KOPT-K1 (cell line): Measurements from ENCODE around the gene ASXL3.

Source experiments
- H3K27ac ChIP-seq: fragments of 200-600 bp; sonication (generic); 2 replicates; pipeline ENCODE4 v1.5.1; 2016; ENCODE audit warnings: antibody characterized with exemption, mild to moderate bottlenecking, low read depth, low read length; ENCODE audit not compliant: poor library complexity, severe bottlenecking
- H3K36me3 ChIP-seq: fragments of 200-600 bp; sonication (generic); 2 replicates; pipeline ENCODE4 v1.5.1; 2017; ENCODE audit warnings: antibody characterized with exemption, mild to moderate bottlenecking, low read length, moderate library complexity; ENCODE audit not compliant: insufficient read depth
- H3K9me3 ChIP-seq: fragments of 200-600 bp; sonication (generic); 2 replicates; pipeline ENCODE4 v1.5.1; 2017; ENCODE audit warnings: antibody characterized with exemption, low read length, mild to moderate bottlenecking; ENCODE audit not compliant: insufficient read depth, poor library complexity, severe bottlenecking

Gene ASXL3

DNA sequence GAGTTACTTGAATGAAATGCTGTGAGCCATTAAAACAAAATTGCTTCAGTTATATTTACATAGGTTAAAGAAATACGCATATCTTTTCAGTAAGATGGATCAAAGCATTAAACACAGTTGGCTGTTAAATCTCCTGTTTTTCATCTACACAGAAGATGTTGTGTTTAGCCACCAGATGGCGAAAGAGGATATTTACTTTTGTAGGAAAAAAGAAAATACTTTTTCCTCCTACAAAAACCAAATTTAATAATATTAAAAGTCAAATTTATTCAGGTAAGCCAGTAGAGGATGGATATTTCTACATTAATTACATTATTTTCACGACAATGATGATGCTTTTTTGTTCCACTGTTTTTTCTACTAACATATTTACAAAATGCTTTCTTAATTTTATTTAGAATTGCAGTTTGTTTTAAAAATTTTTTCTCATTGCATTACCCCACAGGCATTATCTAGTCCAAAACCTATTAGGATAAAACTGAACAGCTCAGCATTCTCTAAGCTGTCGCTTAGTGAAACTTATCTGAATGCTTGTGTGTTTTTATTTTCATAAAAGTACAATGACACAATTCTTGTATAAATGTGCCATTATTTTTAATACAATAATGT lies 173.7 kb downstream of the ASXL3 start:
- H3K27ac ChIP-seq: no peak overlapping the region
- H3K9me3 ChIP-seq: no peaks in the 10 kb centered on the region
- H3K36me3 ChIP-seq: no peaks in the 10 kb centered on the region

DNA sequence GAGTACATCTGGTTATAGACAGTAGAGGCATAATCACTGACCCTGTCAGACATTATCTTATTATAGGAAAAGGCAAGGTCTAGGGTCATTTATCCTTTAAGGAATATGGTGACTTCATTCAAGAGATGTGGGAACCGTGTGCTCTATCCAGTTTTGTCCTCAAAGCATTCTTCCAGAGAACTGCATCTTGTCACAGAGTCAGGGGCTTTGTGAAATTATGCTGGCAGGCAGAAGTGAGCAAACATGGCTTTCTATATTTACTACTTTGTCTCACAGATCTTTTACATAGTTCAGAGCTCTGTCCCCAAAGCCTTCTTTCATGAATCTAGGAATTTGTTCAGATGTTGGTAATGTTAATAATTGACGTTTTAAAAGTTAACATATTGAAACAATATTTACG lies 177.4 kb downstream of the ASXL3 start:
- Histone ChIP-seq H3K36me3 (no peaks in the 10 kb centered on the region), H3K9me3 (no peaks in the 10 kb centered on the region), H3K27ac (no peak overlapping the region)

DNA sequence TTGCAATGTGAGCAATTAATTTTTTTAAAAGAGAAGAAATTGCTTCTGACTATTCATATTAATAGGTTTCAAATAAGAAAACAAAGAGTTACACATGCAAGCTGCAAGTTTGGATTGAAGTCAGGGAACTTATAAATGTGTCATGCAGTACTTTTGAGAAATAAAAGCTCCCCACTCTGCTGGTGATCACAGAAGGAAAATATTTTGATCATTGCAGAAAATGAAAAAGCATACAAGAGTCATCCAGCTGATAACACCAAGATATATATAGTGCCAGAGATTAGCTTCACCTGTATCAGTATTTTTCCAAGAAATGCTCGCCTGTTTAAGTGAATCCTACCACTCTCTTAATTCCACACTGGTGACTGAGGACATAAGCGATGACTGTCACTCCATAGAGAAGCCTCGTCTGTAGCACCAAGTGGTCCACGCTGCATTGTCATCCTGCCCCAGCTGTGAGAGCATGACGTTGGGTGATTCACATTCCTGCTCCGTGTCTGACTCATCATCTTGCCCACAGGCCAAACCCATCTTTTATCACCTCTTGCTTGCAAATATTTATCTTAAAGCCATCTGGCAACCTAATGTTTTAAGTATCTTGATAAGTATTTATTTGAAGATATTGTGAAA lies 178.0 kb downstream of the ASXL3 start:
- no peak overlapping the region for H3K27ac ChIP-seq
- no peaks in the 10 kb centered on the region for H3K9me3 ChIP-seq
- H3K36me3 ChIP-seq: no peaks in the 10 kb centered on the region

DNA sequence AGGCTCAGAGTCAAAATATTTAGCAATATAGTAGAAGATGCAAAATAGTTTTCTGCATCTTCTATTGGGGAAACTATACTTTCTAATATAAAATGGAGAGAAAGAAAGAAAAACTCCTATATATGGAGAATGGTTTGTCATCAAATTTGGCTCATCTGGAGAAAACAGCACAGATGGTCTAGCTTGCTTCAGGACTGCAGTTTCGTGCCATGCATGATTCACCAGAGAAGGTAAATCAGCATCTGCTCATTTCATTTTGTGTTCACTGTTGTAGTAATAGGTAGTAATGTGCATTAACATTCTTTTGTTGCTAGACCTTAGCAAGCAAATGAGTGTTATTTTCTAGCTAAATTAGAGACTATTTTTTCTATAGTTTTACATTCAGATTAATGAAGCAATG lies 179.0 kb downstream of the ASXL3 start:
- Histone ChIP-seq H3K27ac (no peak overlapping the region), H3K36me3 (no peaks in the 10 kb centered on the region), H3K9me3 (no peaks in the 10 kb centered on the region)

DNA sequence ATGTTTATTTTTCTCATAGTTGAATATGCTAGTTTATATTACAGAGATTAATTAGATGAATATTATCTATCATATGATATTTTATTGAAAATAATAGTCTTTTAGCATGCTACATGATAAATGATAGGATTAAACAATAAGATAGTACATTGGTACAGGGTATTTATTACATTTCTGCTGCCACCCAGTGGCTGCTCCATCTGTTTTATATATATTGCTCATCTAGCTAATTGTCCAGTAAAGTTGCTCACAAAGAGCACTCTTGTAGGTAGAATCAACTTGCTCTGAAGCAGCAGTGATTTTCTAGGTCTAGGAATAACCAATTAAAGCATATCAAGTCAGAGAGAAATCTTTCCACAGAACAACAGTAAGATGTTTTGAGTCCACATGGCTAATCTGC lies 183.3 kb downstream of the ASXL3 start:
- no peak overlapping the region for H3K27ac ChIP-seq
- H3K36me3 ChIP-seq: no peaks in the 10 kb centered on the region
- no peaks in the 10 kb centered on the region for H3K9me3 ChIP-seq

DNA sequence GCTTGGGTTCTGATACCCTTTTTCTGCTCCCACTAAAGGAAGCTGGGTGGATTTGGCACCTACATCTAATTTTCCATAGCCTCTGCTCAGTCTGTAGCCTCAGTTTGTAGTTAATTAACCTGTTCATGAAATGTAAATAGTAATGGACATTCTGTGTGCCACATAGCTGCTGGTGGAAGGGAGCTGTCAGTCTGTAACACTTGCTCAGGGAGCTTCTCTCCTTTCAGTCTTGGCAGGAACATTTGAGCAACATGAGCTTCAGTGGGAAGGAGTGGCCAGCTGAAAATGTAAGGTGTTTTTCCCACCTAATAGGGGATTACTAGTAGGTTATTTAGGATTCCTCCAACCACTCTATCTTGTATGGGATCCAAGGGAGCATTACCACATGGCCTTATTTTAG lies 203.4 kb downstream of the ASXL3 start:
- no peak overlapping the region for H3K27ac ChIP-seq

More for the DNA sequence above, 203.4 kb downstream of the ASXL3 start:
- Histone ChIP-seq H3K36me3 (no peaks in the 10 kb centered on the region), H3K9me3 (no peaks in the 10 kb centered on the region)
